ENCODE measurements around the gene PRPF40A. TPM values are rescaled to one million over a fixed set of nuclear protein-coding genes. Genes with fewer than 3 reads are reported as not detected.

The PRPF40A gene
- total and polyA plus RNA-seq, 12 donors = 13.3 to 51.8 (median 33.1) TPM

- 78 to 81% methylated on average over 13 of the region's 13 CpGs for WGBS, 2 donors
- TF ChIP-seq, protein P1, sequence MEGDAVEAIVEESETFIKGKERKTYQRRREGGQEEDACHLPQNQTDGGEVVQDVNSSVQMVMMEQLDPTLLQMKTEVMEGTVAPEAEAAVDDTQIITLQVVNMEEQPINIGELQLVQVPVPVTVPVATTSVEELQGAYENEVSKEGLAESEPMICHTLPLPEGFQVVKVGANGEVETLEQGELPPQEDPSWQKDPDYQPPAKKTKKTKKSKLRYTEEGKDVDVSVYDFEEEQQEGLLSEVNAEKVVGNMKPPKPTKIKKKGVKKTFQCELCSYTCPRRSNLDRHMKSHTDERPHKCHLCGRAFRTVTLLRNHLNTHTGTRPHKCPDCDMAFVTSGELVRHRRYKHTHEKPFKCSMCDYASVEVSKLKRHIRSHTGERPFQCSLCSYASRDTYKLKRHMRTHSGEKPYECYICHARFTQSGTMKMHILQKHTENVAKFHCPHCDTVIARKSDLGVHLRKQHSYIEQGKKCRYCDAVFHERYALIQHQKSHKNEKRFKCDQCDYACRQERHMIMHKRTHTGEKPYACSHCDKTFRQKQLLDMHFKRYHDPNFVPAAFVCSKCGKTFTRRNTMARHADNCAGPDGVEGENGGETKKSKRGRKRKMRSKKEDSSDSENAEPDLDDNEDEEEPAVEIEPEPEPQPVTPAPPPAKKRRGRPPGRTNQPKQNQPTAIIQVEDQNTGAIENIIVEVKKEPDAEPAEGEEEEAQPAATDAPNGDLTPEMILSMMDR (IDR thresholded peaks at IDR 0.05) = no peak
- no peak overlapping the region for H3K4me3 ChIP-seq
- peaks cover 0 to 43% (median 0%) of the 10 kb centered on the region in 9 donors for H3K36me3 ChIP-seq
- H3K27me3 ChIP-seq = no peaks in the 10 kb centered on the region
- DNase-seq (no peak), ATAC-seq (no peak)
- no peak overlapping the region for H3K27ac ChIP-seq
- peaks cover 0 to 4% (median 0%) of the 10 kb centered on the region in 9 donors for H3K4me1 ChIP-seq
- intact Hi-C loops (cut with DNase I) = loop anchor here in 5 of 10 donors (10.0 kb wide), 1 partner anchor 288 kb away; the partner anchor contains the start of gene FMNL2 (in 5 of the 5)
- no peaks in the 10 kb centered on the region for H3K9me3 ChIP-seq
These were observed 94.1 kb downstream of the PRPF40A start for GRCh38 chr2:152623076-152623740.

GRCh38 chr2:152622219-152622618, 95.0 kb downstream of the PRPF40A start:
- DNase-seq (no peak), ATAC-seq (no peak)
- Histone ChIP-seq H3K4me3 (no peak overlapping the region), H3K4me1 (peaks cover 0 to 3% (median 0%) of the 10 kb centered on the region in 9 donors), H3K27me3 (no peaks in the 10 kb centered on the region), H3K27ac (no peak overlapping the region), H3K9me3 (no peaks in the 10 kb centered on the region), H3K36me3 (peaks cover 0 to 50% (median 3%) of the 10 kb centered on the region in 9 donors)
- WGBS, 2 donors = 82 to 84% methylated on average over 3 of the region's 3 CpGs
- TF ChIP-seq, protein P1 (IDR thresholded peaks at IDR 0.05) = no peak
- intact Hi-C loops (cut with DNase I) = loop anchor here in 5 of 10 donors (10.0 kb wide), 1 partner anchor 287 kb away; the partner anchor contains the start of gene FMNL2 (in 5 of the 5)

DNA sequence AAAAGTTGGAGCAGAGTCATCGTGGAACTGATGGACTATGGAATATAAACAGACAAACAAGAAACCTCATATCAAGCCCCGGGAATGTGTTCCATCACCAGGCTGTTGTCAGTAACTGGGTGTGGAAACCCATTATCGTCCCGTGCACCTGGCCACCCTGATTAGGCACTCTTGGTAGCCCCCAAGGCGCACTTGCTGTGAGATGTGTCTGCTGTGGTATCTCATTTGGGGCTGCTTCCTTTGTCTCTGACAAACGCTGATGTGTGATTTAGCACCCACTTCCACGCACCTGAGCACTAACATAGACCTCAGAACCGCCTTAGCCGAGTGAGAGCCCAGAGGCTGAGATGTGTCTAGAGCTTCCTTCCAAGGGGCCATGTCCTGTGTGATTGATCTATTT, 96.3 kb downstream of the PRPF40A start:
- TF ChIP-seq, protein P1 (IDR thresholded peaks at IDR 0.05) = no peak
- Histone ChIP-seq H3K27ac (no peak overlapping the region), H3K36me3 (peaks cover 0 to 58% (median 7%) of the 10 kb centered on the region in 9 donors), H3K4me1 (no peaks in the 10 kb centered on the region), H3K4me3 (no peak overlapping the region), H3K9me3 (no peaks in the 10 kb centered on the region), H3K27me3 (no peaks in the 10 kb centered on the region)
- DNase-seq (no peak), ATAC-seq (no peak)
- 95% methylated on average over 9 of the region's 9 CpGs for WGBS, 2 donors
- intact Hi-C loops (cut with DNase I) = loop anchor here in 5 of 10 donors (10.0 kb wide), 1 partner anchor 286 kb away; the partner anchor contains the start of gene FMNL2 (in 5 of the 5)

DNA sequence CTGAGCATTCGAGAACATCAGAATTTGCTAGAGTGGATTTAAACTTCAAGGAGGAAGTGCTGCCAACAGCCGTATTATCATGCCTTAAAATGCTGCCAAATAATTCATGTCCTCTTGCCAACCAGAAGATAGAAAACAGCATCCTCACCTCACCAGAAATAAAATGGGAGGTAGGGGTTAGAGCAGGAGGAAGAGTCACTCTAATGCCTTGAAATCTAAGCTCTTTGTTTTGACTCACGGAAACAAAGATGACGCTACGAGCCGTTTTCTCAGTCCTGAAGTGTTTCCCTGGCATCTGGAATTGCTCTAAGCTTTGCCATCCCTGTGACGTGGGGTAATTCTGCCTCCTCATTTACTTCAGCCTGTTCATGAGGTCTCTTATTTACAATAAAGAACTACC, 97.1 kb downstream of the PRPF40A start:
- intact Hi-C loops (cut with DNase I) = loop anchor here in 5 of 10 donors (10.0 kb wide), 1 partner anchor 285 kb away; the partner anchor contains the start of gene FMNL2 (in 5 of the 5)
- 66 to 67% methylated on average over 7 of the region's 7 CpGs for WGBS, 2 donors
- Histone ChIP-seq H3K4me1 (no peaks in the 10 kb centered on the region), H3K36me3 (peaks cover 0 to 63% (median 7%) of the 10 kb centered on the region in 9 donors), H3K4me3 (no peak overlapping the region), H3K27me3 (no peaks in the 10 kb centered on the region), H3K27ac (no peak overlapping the region), H3K9me3 (no peaks in the 10 kb centered on the region)
- peak in 1 of 8 donors; percentile 31 for ATAC-seq
- no peak for DNase-seq
- TF ChIP-seq, protein P1 (IDR thresholded peaks at IDR 0.05) = no peak
